ENCODE data around the gene DACH1.

Gene DACH1

GRCh38 chr13:71456136-71456535, 410.9 kb downstream of the DACH1 start:
- ChIA-PET POLR2A (no interaction called here), CTCF (interaction anchor here (0.7 kb wide), 1 partner anchor 384 kb away, joined by 3 read pairs; no protein-coding TSS in a partner anchor)
- Histone ChIP-seq H3K36me3 (ENCODE audit: control insufficient read depth in 2 of 2, insufficient read depth in 1 of 2, low read length in 2 of 2) (no peaks in the 10 kb centered on the region), H3K9me3 (ENCODE audit: control insufficient read depth, insufficient read depth, low read depth, low read length) (no peaks in the 10 kb centered on the region), H3K4me1 (ENCODE audit: control insufficient read depth, insufficient read depth, low read length) (no peaks in the 10 kb centered on the region), H3K4me3 (ENCODE audit: low read depth, low read length) (no peak overlapping the region), H3K27ac (ENCODE audit: extremely low read depth, low read depth, low read length) (no peak overlapping the region)
- TF ChIP-seq ZNF23 (tag by site-specific recombination; IDR thresholded peaks at IDR 0.05; ENCODE audit: borderline replicate concordance) (no peak), ZNF707 (tag by site-specific recombination; IDR thresholded peaks at IDR 0.05) (no peak), TCF7L2 (IDR thresholded peaks at IDR 0.05; ENCODE audit: borderline replicate concordance, low read depth, low read length) (no peak), ZNF26 (tag by site-specific recombination; IDR thresholded peaks at IDR 0.05) (no peak), ZNF19 (tag by site-specific recombination; IDR thresholded peaks at IDR 0.05; ENCODE audit: low read depth) (no peak), ZNF175 (tag by site-specific recombination; IDR thresholded peaks at IDR 0.05) (no peak), ZNF404 (tag by site-specific recombination; IDR thresholded peaks at IDR 0.05) (no peak), ZNF292 (tag by site-specific recombination; IDR thresholded peaks at IDR 0.05; ENCODE audit: borderline replicate concordance, low read depth) (no peak), ZNF654 (tag by site-specific recombination; IDR thresholded peaks at IDR 0.05; ENCODE audit: low read depth) (no peak), ZNF571 (tag by site-specific recombination; IDR thresholded peaks at IDR 0.05) (no peak)

- Histone ChIP-seq H3K27ac (ENCODE audit: extremely low read depth, low read depth, low read length) (no peak overlapping the region), H3K4me3 (ENCODE audit: low read depth, low read length) (no peak overlapping the region), H3K4me1 (ENCODE audit: control insufficient read depth, insufficient read depth, low read length) (no peaks in the 10 kb centered on the region), H3K36me3 (ENCODE audit: control insufficient read depth in 2 of 2, insufficient read depth in 1 of 2, low read length in 2 of 2) (no peaks in the 10 kb centered on the region), H3K9me3 (ENCODE audit: control insufficient read depth, insufficient read depth, low read depth, low read length) (no peaks in the 10 kb centered on the region)
- POLR2A ChIA-PET, result no interaction called here
- CTCF ChIA-PET, result no interaction called here
- TF ChIP-seq ZNF449 (tag by site-specific recombination; IDR thresholded peaks at IDR 0.05) (no peak), ZBTB11 (tag by site-specific recombination; conservative IDR thresholded peaks at IDR 0.05; ENCODE audit: low read depth) (no peak), ZNF2 (tag by site-specific recombination; IDR thresholded peaks at IDR 0.05) (no peak), ZFP3 (tag by site-specific recombination; IDR thresholded peaks at IDR 0.05; ENCODE audit: low read depth) (no peak), ZSCAN16 (tag by site-specific recombination; IDR thresholded peaks at IDR 0.05) (no peak), BCL11A (tag by site-specific recombination; IDR thresholded peaks at IDR 0.05; ENCODE audit: low read depth) (no peak), ZNF138 (tag by site-specific recombination; IDR thresholded peaks at IDR 0.05; ENCODE audit: borderline replicate concordance) (no peak), ZNF501 (tag by site-specific recombination; IDR thresholded peaks at IDR 0.05) (no peak), ZNF518A (tag by site-specific recombination; conservative IDR thresholded peaks at IDR 0.05; ENCODE audit: low read depth) (no peak), SCRT2 (tag by site-specific recombination; IDR thresholded peaks at IDR 0.05) (no peak), KLF16 (tag by site-specific recombination; IDR thresholded peaks at IDR 0.05) (no peak), ZNF549 (tag by site-specific recombination; IDR thresholded peaks at IDR 0.05) (no peak), ZNF785 (tag by site-specific recombination; IDR thresholded peaks at IDR 0.05) (no peak)
Observed at GRCh38 chr13:71454509-71454908, 412.5 kb downstream of the DACH1 start.
